ENCODE data around the gene ATG14. TPM values are rescaled to one million over a fixed set of nuclear protein-coding genes. Genes with fewer than 3 reads are reported as not detected.
"Not testable (repeated sequence)": the region's sequence is repeated elsewhere in the genome, so short reads cannot be mapped to it uniquely, and the experiment has no call there.

Gene ATG14
- total RNA-seq, 1 donor from 2014 or later, result 28.8 TPM

DNA sequence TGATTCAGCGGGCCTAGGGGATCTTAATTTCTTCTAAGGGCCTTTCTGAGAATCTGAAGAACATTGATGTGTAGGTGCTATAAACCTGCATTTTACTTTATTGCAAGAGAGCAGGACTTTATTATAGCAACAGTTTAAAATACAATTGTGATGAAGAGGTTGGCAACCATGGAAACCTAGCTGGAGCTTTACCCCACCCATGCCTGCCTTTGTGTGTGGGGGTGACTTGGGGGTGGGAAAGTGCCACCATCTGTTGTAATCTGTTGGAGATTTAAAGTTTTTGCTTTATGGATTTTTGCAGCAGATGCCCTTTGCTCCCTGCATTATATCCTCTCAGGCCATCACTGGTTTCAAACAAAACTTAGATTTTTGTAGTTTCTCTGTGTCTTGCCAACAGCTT lies 64.6 kb downstream of the ATG14 start:
- H4K20me1 ChIP-seq (ENCODE audit: low read depth), result peaks cover 19% of the 10 kb centered on the region
- Mint-ChIP-seq H3K4me3 (no peak overlapping the region), H3K36me3 (peaks cover 4% of the 10 kb centered on the region), H3K27ac (no peak overlapping the region), H3K4me1 (peaks cover 14% of the 10 kb centered on the region), H3K27me3 (ENCODE audit: insufficient read depth, low read depth) (no peaks in the 10 kb centered on the region), H3K9me3 (no peaks in the 10 kb centered on the region)
- no peak overlapping the region for H3K4me3 ChIP-seq
- H3K9ac ChIP-seq, result no peak overlapping the region
- H2AFZ ChIP-seq (replicated peaks), result no peak overlapping the region
- no peaks in the 10 kb centered on the region for H3K9me3 ChIP-seq (ENCODE audit: low read depth)
- H3K4me1 ChIP-seq, result no peaks in the 10 kb centered on the region
- peaks cover 16% of the 10 kb centered on the region for H3K79me2 ChIP-seq (ENCODE audit: low read depth)
- TF ChIP-seq EZH2 (IDR thresholded peaks at IDR 0.05) (no peak), EZH2phosphoT487 (IDR thresholded peaks at IDR 0.05) (no peak)
- TF ChIP-seq, protein P1, sequence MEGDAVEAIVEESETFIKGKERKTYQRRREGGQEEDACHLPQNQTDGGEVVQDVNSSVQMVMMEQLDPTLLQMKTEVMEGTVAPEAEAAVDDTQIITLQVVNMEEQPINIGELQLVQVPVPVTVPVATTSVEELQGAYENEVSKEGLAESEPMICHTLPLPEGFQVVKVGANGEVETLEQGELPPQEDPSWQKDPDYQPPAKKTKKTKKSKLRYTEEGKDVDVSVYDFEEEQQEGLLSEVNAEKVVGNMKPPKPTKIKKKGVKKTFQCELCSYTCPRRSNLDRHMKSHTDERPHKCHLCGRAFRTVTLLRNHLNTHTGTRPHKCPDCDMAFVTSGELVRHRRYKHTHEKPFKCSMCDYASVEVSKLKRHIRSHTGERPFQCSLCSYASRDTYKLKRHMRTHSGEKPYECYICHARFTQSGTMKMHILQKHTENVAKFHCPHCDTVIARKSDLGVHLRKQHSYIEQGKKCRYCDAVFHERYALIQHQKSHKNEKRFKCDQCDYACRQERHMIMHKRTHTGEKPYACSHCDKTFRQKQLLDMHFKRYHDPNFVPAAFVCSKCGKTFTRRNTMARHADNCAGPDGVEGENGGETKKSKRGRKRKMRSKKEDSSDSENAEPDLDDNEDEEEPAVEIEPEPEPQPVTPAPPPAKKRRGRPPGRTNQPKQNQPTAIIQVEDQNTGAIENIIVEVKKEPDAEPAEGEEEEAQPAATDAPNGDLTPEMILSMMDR (IDR thresholded peaks at IDR 0.05), result no peak
- H3K27ac ChIP-seq, result no peak overlapping the region
- DNase-seq (ENCODE audit: low spot score), result no peak
- no peaks in the 10 kb centered on the region for H3K36me3 ChIP-seq
- no peaks in the 10 kb centered on the region for H3K27me3 ChIP-seq
- no peaks in the 10 kb centered on the region for H3F3A ChIP-seq (ENCODE audit: low read depth)
- H3K4me2 ChIP-seq, result no peak overlapping the region

DNA sequence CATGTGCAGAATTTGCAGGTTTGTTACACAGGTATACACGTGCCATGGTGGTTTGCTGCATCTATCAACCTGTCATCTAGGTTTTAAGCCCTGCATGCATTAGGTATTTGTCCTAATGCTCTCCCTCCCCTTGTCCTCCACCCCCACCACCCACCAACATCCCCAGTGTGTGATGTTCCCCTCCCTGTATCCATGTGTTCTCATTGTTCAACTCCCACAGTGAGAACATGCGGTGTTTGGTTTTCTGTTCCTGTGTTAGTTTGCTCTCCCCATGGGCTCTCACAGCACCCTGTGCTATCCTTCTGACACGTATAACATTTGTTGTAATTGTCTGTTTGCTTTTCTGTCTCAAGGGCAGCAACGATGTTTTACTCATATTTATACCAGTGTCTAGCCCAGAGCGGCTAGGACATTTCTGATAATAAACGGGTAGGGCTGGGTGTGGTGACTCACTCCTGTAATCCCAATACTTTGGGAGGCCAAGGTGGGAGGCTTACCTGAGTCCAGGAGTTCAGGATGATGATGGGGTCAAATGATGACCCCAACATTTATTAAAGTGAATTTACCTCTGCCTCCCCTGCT lies 67.0 kb downstream of the ATG14 start:
- H2AFZ ChIP-seq (replicated peaks); H3K36me3 ChIP-seq; DNase-seq (ENCODE audit: low spot score); H3K4me1 ChIP-seq; H3K27me3 Mint-ChIP-seq (ENCODE audit: insufficient read depth, low read depth); H3K4me3 Mint-ChIP-seq; H3K9me3 Mint-ChIP-seq; H3K36me3 Mint-ChIP-seq; H3K9me3 ChIP-seq (ENCODE audit: low read depth); H3K9ac ChIP-seq; H3K27ac Mint-ChIP-seq; H3F3A ChIP-seq (ENCODE audit: low read depth); H3K4me2 ChIP-seq; H3K27ac ChIP-seq; H3K27me3 ChIP-seq; H3K4me3 ChIP-seq: not testable (repeated sequence)
- peaks cover 16% of the 10 kb centered on the region for H3K4me1 Mint-ChIP-seq
- Histone ChIP-seq H3K79me2 (ENCODE audit: low read depth) (peaks cover 28% of the 10 kb centered on the region), H4K20me1 (ENCODE audit: low read depth) (peaks cover 19% of the 10 kb centered on the region)

DNA sequence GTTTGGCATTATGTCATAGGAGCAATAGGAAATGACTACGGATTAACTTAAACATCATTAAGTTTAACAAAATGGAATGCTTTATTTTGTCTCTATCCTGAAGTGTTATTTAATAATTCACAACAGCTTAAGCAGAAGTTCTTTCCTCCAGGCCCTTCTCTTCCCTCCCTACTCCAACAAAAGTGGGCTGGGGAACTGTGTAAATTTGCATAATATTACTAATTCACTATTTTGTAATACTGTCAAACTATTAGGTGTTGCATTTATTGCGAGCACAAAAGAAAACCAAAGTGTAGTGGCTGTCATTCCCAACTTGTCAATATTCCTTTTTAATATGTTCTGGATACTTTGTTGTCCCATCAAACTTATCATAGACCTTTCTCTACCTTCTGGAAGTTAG lies 69.8 kb downstream of the ATG14 start:
- Histone ChIP-seq H2AFZ (replicated peaks) (no peak overlapping the region), H3K36me3 (no peaks in the 10 kb centered on the region), H3K9ac (no peak overlapping the region), H3F3A (ENCODE audit: low read depth) (no peaks in the 10 kb centered on the region), H4K20me1 (ENCODE audit: low read depth) (peaks cover 9% of the 10 kb centered on the region), H3K79me2 (ENCODE audit: low read depth) (peaks cover 38% of the 10 kb centered on the region), H3K4me3 (no peak overlapping the region), H3K4me2 (no peak overlapping the region), H3K27ac (no peak overlapping the region), H3K27me3 (no peaks in the 10 kb centered on the region), H3K9me3 (ENCODE audit: low read depth) (no peaks in the 10 kb centered on the region), H3K4me1 (peaks cover 8% of the 10 kb centered on the region)
- DNase-seq (ENCODE audit: low spot score), result no peak
- Mint-ChIP-seq H3K4me1 (peaks cover 11% of the 10 kb centered on the region), H3K36me3 (peaks cover 5% of the 10 kb centered on the region), H3K4me3 (no peak overlapping the region), H3K9me3 (no peaks in the 10 kb centered on the region), H3K27me3 (ENCODE audit: insufficient read depth, low read depth) (no peaks in the 10 kb centered on the region), H3K27ac (no peak overlapping the region)
- TF ChIP-seq, protein P1 (IDR thresholded peaks at IDR 0.05), result no peak
- no peak for TF ChIP-seq EZH2phosphoT487 (IDR thresholded peaks at IDR 0.05)
- TF ChIP-seq EZH2 (IDR thresholded peaks at IDR 0.05), result no peak

DNA sequence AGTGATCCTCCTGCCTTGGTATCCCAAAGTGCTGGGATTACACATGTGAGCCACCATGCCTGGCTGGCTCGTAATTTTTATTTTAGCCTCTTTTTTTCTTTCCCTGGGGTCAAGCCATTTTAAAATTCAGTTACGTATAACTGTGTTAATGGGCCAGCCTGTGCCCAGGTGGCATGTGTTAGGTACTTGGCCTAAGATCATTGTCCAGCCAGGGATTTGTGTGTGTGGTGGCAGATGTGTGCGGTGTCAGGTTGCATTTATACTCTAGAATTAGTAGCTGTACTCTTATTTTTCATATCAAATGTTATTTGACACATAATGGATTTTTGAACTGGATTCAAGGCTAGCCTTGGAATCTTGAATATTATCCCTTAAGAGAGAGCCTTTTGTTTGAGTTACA lies 71.1 kb downstream of the ATG14 start:
- H3F3A ChIP-seq (ENCODE audit: low read depth), result no peaks in the 10 kb centered on the region
- no peak overlapping the region for H3K27ac ChIP-seq
- no peak overlapping the region for H3K9ac ChIP-seq
- no peak overlapping the region for H3K4me3 ChIP-seq
- H3K9me3 Mint-ChIP-seq, result no peaks in the 10 kb centered on the region
- H3K9me3 ChIP-seq (ENCODE audit: low read depth), result no peaks in the 10 kb centered on the region
- H3K4me3 Mint-ChIP-seq, result no peak overlapping the region
- H3K4me1 Mint-ChIP-seq, result peaks cover 4% of the 10 kb centered on the region
- H3K27ac Mint-ChIP-seq, result no peak overlapping the region
- no peaks in the 10 kb centered on the region for H3K36me3 ChIP-seq
- peaks cover 5% of the 10 kb centered on the region for H3K36me3 Mint-ChIP-seq
- peaks cover 8% of the 10 kb centered on the region for H3K4me1 ChIP-seq
- no peak overlapping the region for H2AFZ ChIP-seq (replicated peaks)
- H3K79me2 ChIP-seq (ENCODE audit: low read depth), result peaks cover 46% of the 10 kb centered on the region
- H3K4me2 ChIP-seq, result no peak overlapping the region
- no peak for DNase-seq (ENCODE audit: low spot score)
- H4K20me1 ChIP-seq (ENCODE audit: low read depth), result peaks cover 9% of the 10 kb centered on the region
- no peaks in the 10 kb centered on the region for H3K27me3 Mint-ChIP-seq (ENCODE audit: insufficient read depth, low read depth)
- H3K27me3 ChIP-seq, result no peaks in the 10 kb centered on the region
- TF ChIP-seq EZH2phosphoT487 (IDR thresholded peaks at IDR 0.05), result no peak
- TF ChIP-seq EZH2 (IDR thresholded peaks at IDR 0.05), result no peak
- TF ChIP-seq, protein P1 (IDR thresholded peaks at IDR 0.05), result no peak
